Skeletal muscle cell (primary cell): ENCODE results near the gene ATP2C2.

Experiments
- DNase-seq: peaks from one replicate; pipeline ENCODE4 v3.0.0-alpha.2; 2010; ENCODE audit warnings: low read depth
- H3K4me3 ChIP-seq: 2 replicates; pipeline ENCODE4 v1.5.1; 2011; ENCODE audit warnings: low read depth, mild to moderate bottlenecking, control low read depth, low read length, moderate library complexity

ATP2C2 gene

GRCh38 chr16:84482001-84482891 is 113.9 kb downstream of the ATP2C2 start:
- no peak overlapping the region for H3K4me3 ChIP-seq
- no peak for DNase-seq

GRCh38 chr16:84482951-84483881 is 114.9 kb downstream of the ATP2C2 start:
- no peak overlapping the region for H3K4me3 ChIP-seq
- no peak for DNase-seq

GRCh38 chr16:84483882-84484565 is 115.7 kb downstream of the ATP2C2 start:
- no peak overlapping the region for H3K4me3 ChIP-seq
- no peak for DNase-seq

GRCh38 chr16:84484579-84485254 is 116.4 kb downstream of the ATP2C2 start:
- H3K4me3 ChIP-seq = no peak overlapping the region
- DNase-seq = no peak

- H3K4me3 ChIP-seq = no peak overlapping the region
These were observed 117.1 kb downstream of the ATP2C2 start for GRCh38 chr16:84485255-84486010.

DNA sequence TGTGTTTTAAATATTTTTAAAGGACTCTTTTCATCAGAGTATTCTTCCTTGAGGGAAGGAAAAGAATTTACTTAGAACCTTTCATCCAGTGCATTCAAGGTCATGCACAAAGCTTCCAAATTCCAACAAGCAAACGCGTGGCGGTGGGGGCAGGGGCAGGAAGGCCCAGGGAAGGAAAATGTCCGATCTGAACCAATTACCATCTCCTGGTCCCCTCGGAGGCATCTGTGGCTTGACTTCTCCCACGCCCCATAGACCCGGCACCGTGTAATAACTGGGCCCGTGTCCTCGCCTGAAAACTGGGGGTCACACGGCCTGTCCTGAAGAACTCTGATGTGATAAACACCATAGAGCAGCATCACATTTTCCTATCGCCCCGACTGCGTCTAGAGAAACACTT is 117.8 kb downstream of the ATP2C2 start:
- DNase-seq = no peak
- H3K4me3 ChIP-seq = no peak overlapping the region

More at GRCh38 chr16:84485255-84486010, 117.1 kb downstream of the ATP2C2 start:
- no peak for DNase-seq

DNA sequence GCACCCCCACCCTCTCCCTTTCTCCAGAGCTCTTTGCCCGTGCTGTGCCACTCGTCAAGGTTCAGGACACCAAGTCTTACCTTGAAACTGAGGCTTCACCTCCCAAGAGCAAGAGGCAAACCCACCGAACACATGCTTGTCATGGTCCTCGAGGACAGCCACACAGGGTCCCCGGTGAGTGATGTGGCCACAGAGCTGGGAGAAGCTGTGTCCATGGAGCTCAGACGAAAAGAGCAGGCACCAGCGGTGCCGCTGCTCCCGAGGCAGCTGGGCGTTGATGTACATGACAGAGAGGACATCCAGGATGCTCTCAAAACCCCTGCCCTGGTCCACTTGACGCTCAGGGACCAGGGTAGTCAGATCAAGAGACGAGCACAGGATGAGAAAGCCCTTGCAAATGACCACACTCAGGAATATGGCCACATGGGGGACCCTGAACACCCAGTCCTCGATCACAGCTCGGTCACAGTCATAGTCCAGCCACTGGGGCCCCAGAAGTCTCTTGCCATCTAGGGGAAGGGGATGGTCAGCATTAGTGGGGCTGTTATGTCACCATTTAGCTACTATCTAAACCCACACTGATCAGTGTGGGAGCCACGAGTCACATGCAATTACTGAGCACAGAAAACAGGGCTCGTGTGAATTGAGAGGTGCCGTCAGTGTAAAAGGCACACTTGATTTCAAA is 118.4 kb downstream of the ATP2C2 start:
- no peak for DNase-seq
- H3K4me3 ChIP-seq = no peak overlapping the region

DNA sequence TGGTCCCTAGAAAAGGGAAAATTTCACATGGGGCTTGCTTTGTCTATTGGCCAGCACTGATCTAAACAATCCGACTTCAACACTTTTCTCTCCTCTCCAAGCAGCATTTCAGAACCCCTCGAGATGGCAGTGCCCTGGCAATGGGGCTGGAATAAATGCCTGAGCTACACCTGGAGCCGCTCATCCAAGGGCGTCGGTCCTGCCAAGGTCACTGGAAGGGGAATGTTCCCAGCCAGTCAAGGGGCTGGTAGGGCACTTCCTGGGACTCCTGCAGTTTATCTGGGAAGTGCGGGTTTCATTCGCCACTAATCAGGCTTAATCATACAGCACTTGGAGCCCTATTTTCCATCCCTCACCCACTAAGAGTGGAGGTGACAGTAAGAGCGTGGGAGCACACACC is 119.0 kb downstream of the ATP2C2 start:
- H3K4me3 ChIP-seq = no peak overlapping the region
- DNase-seq = no peak

- no peak for DNase-seq
- no peak overlapping the region for H3K4me3 ChIP-seq
These were observed 120.8 kb downstream of the ATP2C2 start for GRCh38 chr16:84489131-84489530.

- H3K4me3 ChIP-seq = no peak overlapping the region
- no peak for DNase-seq
These were observed 127.2 kb downstream of the ATP2C2 start for GRCh38 chr16:84495506-84495905.

GRCh38 chr16:84496991-84497390 is 128.7 kb downstream of the ATP2C2 start:
- no peak for DNase-seq
- no peak overlapping the region for H3K4me3 ChIP-seq

- no peak overlapping the region for H3K4me3 ChIP-seq
- DNase-seq = no peak
These were observed 129.3 kb downstream of the ATP2C2 start for GRCh38 chr16:84497418-84498222.

DNA sequence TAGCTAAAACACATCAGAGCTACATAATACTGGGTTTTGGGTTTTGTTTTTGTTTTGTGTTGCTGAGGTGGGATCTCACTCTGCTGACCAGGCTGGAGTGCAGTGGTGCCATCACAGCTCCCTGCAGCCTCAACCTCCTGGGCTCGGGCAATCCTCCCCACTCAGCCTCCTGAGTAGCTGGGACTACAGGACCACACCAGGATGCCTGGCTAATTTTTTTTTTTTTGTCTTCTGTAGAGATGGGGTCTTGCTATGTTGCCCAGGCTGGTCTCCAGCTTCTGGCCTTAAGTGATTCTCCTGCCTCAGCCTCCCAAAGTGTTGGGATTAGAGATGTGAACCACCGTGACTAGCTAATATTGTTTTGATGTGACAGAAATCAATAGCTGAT is 129.9 kb downstream of the ATP2C2 start:
- no peak overlapping the region for H3K4me3 ChIP-seq
- no peak for DNase-seq

GRCh38 chr16:84498859-84499620 is 130.7 kb downstream of the ATP2C2 start:
- no peak overlapping the region for H3K4me3 ChIP-seq
- no peak for DNase-seq

DNA sequence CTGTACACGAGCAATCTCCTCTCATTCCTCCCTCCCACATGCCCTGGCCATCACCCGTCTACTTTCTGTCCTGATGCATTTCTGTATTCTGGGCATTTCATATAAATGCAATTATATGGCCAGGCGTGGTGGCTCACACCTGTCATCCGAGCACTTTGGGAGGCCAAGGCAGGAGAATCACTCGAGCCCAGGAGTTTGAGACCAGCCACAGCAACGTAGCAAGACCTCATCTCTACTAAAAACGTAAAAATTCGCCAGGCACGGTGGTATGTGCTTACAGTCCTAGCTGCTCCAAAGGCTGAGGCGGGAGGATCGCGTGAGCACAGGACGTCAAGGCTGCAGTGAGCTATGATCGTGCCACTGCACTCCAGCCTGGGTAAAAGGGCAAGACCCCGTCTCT is 131.3 kb downstream of the ATP2C2 start:
- no peak overlapping the region for H3K4me3 ChIP-seq
- no peak for DNase-seq

DNA sequence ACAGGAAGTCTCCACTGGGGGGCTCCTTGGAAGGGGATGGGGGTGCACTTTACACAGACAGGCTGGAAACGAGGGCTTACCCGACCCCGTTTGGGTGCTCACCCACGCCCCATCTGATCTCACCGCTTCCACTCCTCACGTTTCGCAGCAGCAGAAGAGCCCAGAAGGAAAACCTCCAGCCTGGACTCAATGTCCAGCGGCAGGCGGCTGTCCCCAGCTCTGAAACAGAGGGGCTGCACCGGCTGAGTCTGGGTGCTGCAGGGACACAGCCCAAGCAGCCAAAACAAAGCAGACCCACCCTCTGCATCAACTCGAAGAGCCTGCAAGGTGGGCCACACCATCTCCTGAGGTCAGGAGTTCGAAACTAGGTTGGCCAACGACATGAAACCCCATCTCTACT is 132.2 kb downstream of the ATP2C2 start:
- H3K4me3 ChIP-seq = no peak overlapping the region
- DNase-seq = no peak
